Osteocyte (in vitro differentiated cells): Measurements from ENCODE around the gene ERMARD. TPM values are rescaled to one million over a fixed set of nuclear protein-coding genes. Genes with fewer than 3 reads are reported as not detected.

Experiments
- DNase-seq: peaks from one replicate; pipeline ENCODE4 v3.0.0; 2021; ENCODE audit warnings: mixed read lengths; ENCODE audit not compliant: unreplicated experiment; ENCODE audit errors: extremely low spot score
- H3K27ac Mint-ChIP-seq: one replicate; pipeline ENCODE4 v1.8.0; 2021; ENCODE audit warnings: mild to moderate bottlenecking, mixed read lengths; ENCODE audit not compliant: unreplicated experiment
- H3K27me3 Mint-ChIP-seq: one replicate; pipeline ENCODE4 v1.8.0; 2021; ENCODE audit warnings: mixed read lengths; ENCODE audit not compliant: unreplicated experiment
- H3K36me3 Mint-ChIP-seq: one replicate; pipeline ENCODE4 v1.8.0; 2021; ENCODE audit warnings: mixed read lengths; ENCODE audit not compliant: unreplicated experiment
- H3K4me1 Mint-ChIP-seq: one replicate; pipeline ENCODE4 v1.8.0; 2021; ENCODE audit warnings: mixed read lengths; ENCODE audit not compliant: unreplicated experiment
- H3K4me3 Mint-ChIP-seq: one replicate; pipeline ENCODE4 v1.8.0; 2021; ENCODE audit warnings: mild to moderate bottlenecking, moderate library complexity, mixed read lengths; ENCODE audit not compliant: unreplicated experiment
- H3K9me3 Mint-ChIP-seq: one replicate; pipeline ENCODE4 v1.8.0; 2021; ENCODE audit warnings: mixed read lengths; ENCODE audit not compliant: unreplicated experiment
- CTCF ChIP-seq: fragments of 200-600 bp; sonication (generic); IDR thresholded peaks from 2 replicates; pipeline ENCODE4 v1.5.0; 2021; ENCODE audit warnings: antibody characterized with exemption, mild to moderate bottlenecking, moderate library complexity
- total RNA-seq: library from RNA; stranded (reverse); gene quantifications from 2 replicates; pipeline ENCODE4 v1.2.1, GENCODE V29; 2021

Gene ERMARD
- total RNA-seq, 1 donor from 2014 or later = 34.6 TPM

GRCh38 chr6:169709293-169709692 is 42.1 kb upstream of the ERMARD start:
- TF ChIP-seq CTCF = no peak
- Mint-ChIP-seq H3K27ac (no peak overlapping the region), H3K9me3 (no peaks in the 10 kb centered on the region), H3K27me3 (no peaks in the 10 kb centered on the region), H3K4me3 (no peak overlapping the region), H3K36me3 (peaks cover 36% of the 10 kb centered on the region), H3K4me1 (peaks cover 9% of the 10 kb centered on the region)
- DNase-seq = no peak

GRCh38 chr6:169710009-169710408 is 41.4 kb upstream of the ERMARD start:
- Mint-ChIP-seq H3K27ac (no peak overlapping the region), H3K4me3 (no peak overlapping the region), H3K36me3 (peaks cover 42% of the 10 kb centered on the region), H3K4me1 (peaks cover 4% of the 10 kb centered on the region), H3K27me3 (no peaks in the 10 kb centered on the region), H3K9me3 (no peaks in the 10 kb centered on the region)
- no peak for DNase-seq
- no peak for TF ChIP-seq CTCF

- no peaks in the 10 kb centered on the region for H3K4me1 Mint-ChIP-seq
- H3K9me3 Mint-ChIP-seq = no peaks in the 10 kb centered on the region
- DNase-seq = no peak
- H3K36me3 Mint-ChIP-seq = peaks cover 43% of the 10 kb centered on the region
- no peak overlapping the region for H3K27ac Mint-ChIP-seq
- no peak overlapping the region for H3K4me3 Mint-ChIP-seq
- no peak for TF ChIP-seq CTCF
- H3K27me3 Mint-ChIP-seq = no peaks in the 10 kb centered on the region
These were observed 37.2 kb upstream of the ERMARD start for GRCh38 chr6:169714178-169714577.

GRCh38 chr6:169714595-169714994 is 36.8 kb upstream of the ERMARD start:
- Mint-ChIP-seq H3K9me3 (no peaks in the 10 kb centered on the region), H3K4me3 (no peak overlapping the region), H3K27ac (no peak overlapping the region), H3K27me3 (no peaks in the 10 kb centered on the region), H3K4me1 (no peaks in the 10 kb centered on the region), H3K36me3 (peaks cover 42% of the 10 kb centered on the region)
- no peak for DNase-seq
- TF ChIP-seq CTCF = no peak

- Mint-ChIP-seq H3K36me3 (peaks cover 21% of the 10 kb centered on the region), H3K27me3 (no peaks in the 10 kb centered on the region), H3K4me1 (peaks cover 24% of the 10 kb centered on the region), H3K27ac (no peak overlapping the region), H3K9me3 (no peaks in the 10 kb centered on the region), H3K4me3 (no peak overlapping the region)
- no peak for DNase-seq
- no peak for TF ChIP-seq CTCF
These were observed 32.3 kb upstream of the ERMARD start for GRCh38 chr6:169719117-169719516.
